HEK293 (cell line): ENCODE measurements around the gene C3orf52.

ENCODE experiments used
- CTCF ChIA-PET: fragments of 350-600 bp; formaldehyde crosslinking; extraction: SDS; loops from one replicate; lab custom pipeline; 2021; ENCODE audit warnings: antibody characterized with exemption; lab: Yijun Ruan, JAX
- POLR2A ChIA-PET: fragments of 300-600 bp; formaldehyde crosslinking; extraction: SDS; loops from one replicate; lab custom pipeline; 2020; ENCODE audit warnings: antibody characterized with exemption, inconsistent platforms; lab: Yijun Ruan, JAX
- H3K27ac ChIP-seq: fragments of 200-500 bp; sonication (Bioruptor generic); 2 replicates; pipeline ENCODE4 v1.5.1; 2014; ENCODE audit warnings: low read depth, low read length, control low read depth, inconsistent platforms; ENCODE audit errors: extremely low read depth
- H3K36me3 ChIP-seq, 2 experiments: fragments of 200-500 bp in 1 of 2; sonication (Bioruptor generic) in 1 of 2; 1 replicate in 1 of 2; 2 replicates in 1 of 2; pipeline ENCODE4 v1.5.1; 2014 to 2017; ENCODE audit warnings: inconsistent platforms in 2 of 2, low read length in 2 of 2; ENCODE audit not compliant: control insufficient read depth in 2 of 2, insufficient read depth in 1 of 2
- H3K4me1 ChIP-seq: fragments of 200-500 bp; sonication (Bioruptor generic); 2 replicates; pipeline ENCODE4 v1.5.1; 2014; ENCODE audit warnings: mild to moderate bottlenecking, low read length, inconsistent platforms; ENCODE audit not compliant: control insufficient read depth, insufficient read depth
- H3K4me3 ChIP-seq: 2 replicates; pipeline ENCODE4 v1.5.1; 2011; ENCODE audit warnings: low read depth, mild to moderate bottlenecking, control low read depth, low read length, moderate library complexity
- H3K9me3 ChIP-seq: fragments of 200-500 bp; sonication (Bioruptor generic); 2 replicates; pipeline ENCODE4 v1.5.1; 2014; ENCODE audit warnings: low read depth, low read length, inconsistent platforms; ENCODE audit not compliant: control insufficient read depth, insufficient read depth
- BCL11A ChIP-seq: fragments of 450-650 bp; formaldehyde crosslinking; IDR thresholded peaks from 2 replicates; pipeline ENCODE4 v1.5.1; 2016; ENCODE audit warnings: low read depth, missing biosample characterization, missing genetic modification characterization
- BCL11B ChIP-seq: fragments of 450-650 bp; formaldehyde crosslinking; IDR thresholded peaks from 2 replicates; pipeline ENCODE4 v1.5.1; 2016; ENCODE audit warnings: low read depth, missing biosample characterization, missing genetic modification characterization
- KLF9 ChIP-seq: fragments of 450-650 bp; formaldehyde crosslinking; IDR thresholded peaks from 2 replicates; pipeline ENCODE4 v1.5.1; 2016; ENCODE audit warnings: missing biosample characterization, missing genetic modification characterization, low read depth
- MEIS1 ChIP-seq: sonication (generic); formaldehyde crosslinking; IDR thresholded peaks from 2 replicates; pipeline ENCODE4 v1.8.1; 2022; ENCODE audit warnings: missing genetic modification reagents, mild to moderate bottlenecking, borderline replicate concordance
- OVOL3 ChIP-seq: fragments of 450-650 bp; formaldehyde crosslinking; IDR thresholded peaks from 2 replicates; pipeline ENCODE4 v1.5.1; 2016; ENCODE audit warnings: missing biosample characterization, missing genetic modification characterization
- PRDM1 ChIP-seq: fragments of 450-650 bp; formaldehyde crosslinking; IDR thresholded peaks from 2 replicates; pipeline ENCODE4; 2016; ENCODE audit warnings: missing biosample characterization, missing genetic modification characterization
- SCRT2 ChIP-seq: fragments of 450-650 bp; formaldehyde crosslinking; IDR thresholded peaks from 2 replicates; pipeline ENCODE4 v1.5.1; 2016; ENCODE audit warnings: missing biosample characterization, missing genetic modification characterization
- ZNF133 ChIP-seq: fragments of 450-650 bp; formaldehyde crosslinking; IDR thresholded peaks from 2 replicates; pipeline ENCODE4 v1.5.1; 2016; ENCODE audit warnings: missing biosample characterization, missing genetic modification characterization
- ZNF140 ChIP-seq: fragments of 450-650 bp; formaldehyde crosslinking; IDR thresholded peaks from 2 replicates; pipeline ENCODE4 v1.5.1; 2016; ENCODE audit warnings: missing biosample characterization, missing genetic modification characterization
- ZNF146 ChIP-seq: fragments of 450-650 bp; formaldehyde crosslinking; IDR thresholded peaks from 2 replicates; pipeline ENCODE4 v1.5.1; 2016; ENCODE audit warnings: missing biosample characterization, missing genetic modification characterization
- ZNF157 ChIP-seq: fragments of 450-650 bp; formaldehyde crosslinking; IDR thresholded peaks from 2 replicates; pipeline ENCODE4 v1.5.1; 2016; ENCODE audit warnings: missing biosample characterization, missing genetic modification characterization
- ZNF175 ChIP-seq: fragments of 450-650 bp; formaldehyde crosslinking; IDR thresholded peaks from 2 replicates; pipeline ENCODE4 v1.5.1; 2016; ENCODE audit warnings: missing biosample characterization, missing genetic modification characterization
- ZNF202 ChIP-seq: fragments of 450-650 bp; formaldehyde crosslinking; IDR thresholded peaks from 2 replicates; pipeline ENCODE4 v1.5.1; 2016; ENCODE audit warnings: missing biosample characterization, missing genetic modification characterization, borderline replicate concordance
- ZNF211 ChIP-seq: fragments of 450-650 bp; formaldehyde crosslinking; IDR thresholded peaks from 2 replicates; pipeline ENCODE4 v1.5.1; 2016; ENCODE audit warnings: low read depth, missing biosample characterization, missing genetic modification characterization
- ZNF37A ChIP-seq: fragments of 450-650 bp; IDR thresholded peaks from 2 replicates; pipeline ENCODE4 v1.5.1; 2018; ENCODE audit warnings: missing biosample characterization, missing genetic modification characterization
- ZNF596 ChIP-seq: fragments of 450-650 bp; IDR thresholded peaks from 2 replicates; pipeline ENCODE4 v1.5.0; 2018; ENCODE audit warnings: missing biosample characterization, mild to moderate bottlenecking, missing genetic modification characterization, moderate library complexity
- ZNF658 ChIP-seq: fragments of 450-650 bp; formaldehyde crosslinking; IDR thresholded peaks from 2 replicates; pipeline ENCODE4; 2016; ENCODE audit warnings: missing biosample characterization, missing genetic modification characterization
- ZNF677 ChIP-seq: fragments of 450-650 bp; IDR thresholded peaks from 2 replicates; pipeline ENCODE4 v1.5.0; 2018; ENCODE audit warnings: missing biosample characterization, mild to moderate bottlenecking, missing genetic modification characterization, moderate library complexity
- ZNF837 ChIP-seq: fragments of 450-650 bp; formaldehyde crosslinking; IDR thresholded peaks from 2 replicates; pipeline ENCODE4 v1.5.1; 2016; ENCODE audit warnings: missing biosample characterization, missing genetic modification characterization
- TF ChIP-seq, protein P1 (sequence below): fragments of 450-650 bp; formaldehyde crosslinking; IDR thresholded peaks from 2 replicates; pipeline ENCODE4 v1.5.1; 2016; ENCODE audit warnings: missing biosample characterization, missing genetic modification characterization
- TF ChIP-seq, protein P2 (sequence below): fragments of 450-650 bp; formaldehyde crosslinking; IDR thresholded peaks from 2 replicates; pipeline ENCODE4 v1.5.1; 2016; ENCODE audit warnings: missing biosample characterization, missing genetic modification characterization
- TF ChIP-seq, protein P3 (sequence below): fragments of 450-650 bp; formaldehyde crosslinking; conservative IDR thresholded peaks from 2 replicates; pipeline ENCODE4 v1.5.1; 2016; ENCODE audit warnings: low read depth, missing biosample characterization, missing genetic modification characterization

Gene C3orf52

DNA sequence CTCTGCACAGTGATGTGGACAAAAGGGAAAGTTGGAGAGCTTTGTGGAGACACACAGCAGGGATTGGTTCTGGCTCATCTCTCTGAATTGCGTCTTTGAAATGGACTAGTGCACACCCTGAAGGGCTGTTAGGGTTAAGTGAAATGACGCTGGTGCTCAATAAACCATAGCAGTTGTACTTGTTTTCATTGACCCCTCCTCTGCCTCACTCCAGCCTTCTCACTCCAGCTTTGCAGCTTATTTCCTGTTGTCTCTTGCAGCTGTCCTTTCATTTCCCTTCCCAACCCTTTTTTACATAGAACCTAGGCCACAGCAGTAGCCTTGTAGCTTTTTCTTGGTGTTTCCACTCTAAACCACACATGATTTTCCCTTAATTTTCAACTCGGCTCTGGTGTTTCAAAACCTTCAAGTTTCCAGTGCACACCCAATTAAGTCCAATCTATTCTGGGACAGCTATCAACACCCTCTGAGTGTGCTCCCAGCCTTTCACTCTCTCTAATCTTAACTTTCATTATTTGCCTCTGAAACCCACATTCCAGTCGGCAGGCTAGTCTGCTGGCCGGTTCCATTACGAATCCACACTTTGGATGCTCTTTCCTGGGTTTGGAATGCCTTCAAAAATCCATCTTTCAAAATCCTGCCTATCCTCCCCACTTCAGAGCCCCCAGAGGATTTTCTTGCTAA, 6.4 kb downstream of the C3orf52 start:
- no peak overlapping the region for H3K27ac ChIP-seq
- no peaks in the 10 kb centered on the region for H3K9me3 ChIP-seq
- peaks cover 4 to 12% of the 10 kb centered on the region in 2 experiments; a peak in 2 of 3 replicates for H3K36me3 ChIP-seq
- TF ChIP-seq OVOL3 (tag by site-specific recombination), result no peak
- TF ChIP-seq ZNF677 (tag by site-specific recombination), result peak; percentile 16; the same call in 1 of the 2 replicates
- H3K4me3 ChIP-seq, result no peak overlapping the region
- POLR2A ChIA-PET, result no interaction called here
- peaks cover 23% of the 10 kb centered on the region; the same call in 1 of the 2 replicates for H3K4me1 ChIP-seq
- CTCF ChIA-PET, result no interaction called here

DNA sequence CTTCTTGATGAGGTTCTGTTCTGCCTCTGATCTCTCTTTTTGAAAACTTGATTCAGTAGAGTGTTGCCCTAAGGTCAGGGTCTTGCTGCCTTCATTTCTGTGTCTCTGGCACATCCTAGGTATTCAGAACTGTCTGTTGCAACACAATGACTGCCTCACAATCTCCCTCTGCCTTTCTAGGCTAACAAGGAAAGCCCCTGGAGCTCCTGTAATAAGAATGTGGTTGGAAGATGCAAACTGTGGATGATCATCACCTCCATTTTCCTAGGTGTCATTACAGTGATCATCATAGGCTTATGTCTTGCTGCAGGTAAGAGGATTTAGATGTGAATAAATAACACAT, 7.0 kb downstream of the C3orf52 start:
- peaks cover 4 to 12% of the 10 kb centered on the region in 2 experiments; a peak in 2 of 3 replicates for H3K36me3 ChIP-seq
- no peak overlapping the region for H3K27ac ChIP-seq
- peaks cover 28% of the 10 kb centered on the region; the same call in 1 of the 2 replicates for H3K4me1 ChIP-seq
- POLR2A ChIA-PET, result no interaction called here
- no peak overlapping the region for H3K4me3 ChIP-seq
- TF ChIP-seq ZNF37A (tag by site-specific recombination) (no peak), PRDM1 (tag by site-specific recombination) (no peak), ZNF175 (tag by site-specific recombination) (no peak), ZNF211 (tag by site-specific recombination) (no peak), BCL11A (no peak), ZNF202 (no peak), ZNF658 (tag by site-specific recombination) (no peak), ZNF837 (tag by site-specific recombination) (no peak), BCL11B (tag by site-specific recombination) (no peak), KLF9 (tag by site-specific recombination) (no peak), MEIS1 (CRISPR knock-in tag) (no peak)
- TF ChIP-seq, protein P1, sequence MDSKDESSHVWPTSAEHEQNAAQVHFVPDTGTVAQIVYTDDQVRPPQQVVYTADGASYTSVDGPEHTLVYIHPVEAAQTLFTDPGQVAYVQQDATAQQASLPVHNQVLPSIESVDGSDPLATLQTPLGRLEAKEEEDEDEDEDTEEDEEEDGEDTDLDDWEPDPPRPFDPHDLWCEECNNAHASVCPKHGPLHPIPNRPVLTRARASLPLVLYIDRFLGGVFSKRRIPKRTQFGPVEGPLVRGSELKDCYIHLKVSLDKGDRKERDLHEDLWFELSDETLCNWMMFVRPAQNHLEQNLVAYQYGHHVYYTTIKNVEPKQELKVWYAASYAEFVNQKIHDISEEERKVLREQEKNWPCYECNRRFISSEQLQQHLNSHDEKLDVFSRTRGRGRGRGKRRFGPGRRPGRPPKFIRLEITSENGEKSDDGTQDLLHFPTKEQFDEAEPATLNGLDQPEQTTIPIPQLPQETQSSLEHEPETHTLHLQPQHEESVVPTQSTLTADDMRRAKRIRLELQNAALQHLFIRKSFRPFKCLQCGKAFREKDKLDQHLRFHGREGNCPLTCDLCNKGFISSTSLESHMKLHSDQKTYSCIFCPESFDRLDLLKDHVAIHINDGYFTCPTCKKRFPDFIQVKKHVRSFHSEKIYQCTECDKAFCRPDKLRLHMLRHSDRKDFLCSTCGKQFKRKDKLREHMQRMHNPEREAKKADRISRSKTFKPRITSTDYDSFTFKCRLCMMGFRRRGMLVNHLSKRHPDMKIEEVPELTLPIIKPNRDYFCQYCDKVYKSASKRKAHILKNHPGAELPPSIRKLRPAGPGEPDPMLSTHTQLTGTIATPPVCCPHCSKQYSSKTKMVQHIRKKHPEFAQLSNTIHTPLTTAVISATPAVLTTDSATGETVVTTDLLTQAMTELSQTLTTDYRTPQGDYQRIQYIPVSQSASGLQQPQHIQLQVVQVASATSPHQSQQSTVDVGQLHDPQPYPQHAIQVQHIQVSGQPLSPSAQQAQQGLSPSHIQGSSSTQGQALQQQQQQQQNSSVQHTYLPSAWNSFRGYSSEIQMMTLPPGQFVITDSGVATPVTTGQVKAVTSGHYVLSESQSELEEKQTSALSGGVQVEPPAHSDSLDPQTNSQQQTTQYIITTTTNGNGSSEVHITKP (tag by site-specific recombination), result no peak
- CTCF ChIA-PET, result interaction anchor here (1.0 kb wide), 1 partner anchor 50 kb away, joined by 3 read pairs; no protein-coding TSS in a partner anchor
- no peaks in the 10 kb centered on the region for H3K9me3 ChIP-seq

DNA sequence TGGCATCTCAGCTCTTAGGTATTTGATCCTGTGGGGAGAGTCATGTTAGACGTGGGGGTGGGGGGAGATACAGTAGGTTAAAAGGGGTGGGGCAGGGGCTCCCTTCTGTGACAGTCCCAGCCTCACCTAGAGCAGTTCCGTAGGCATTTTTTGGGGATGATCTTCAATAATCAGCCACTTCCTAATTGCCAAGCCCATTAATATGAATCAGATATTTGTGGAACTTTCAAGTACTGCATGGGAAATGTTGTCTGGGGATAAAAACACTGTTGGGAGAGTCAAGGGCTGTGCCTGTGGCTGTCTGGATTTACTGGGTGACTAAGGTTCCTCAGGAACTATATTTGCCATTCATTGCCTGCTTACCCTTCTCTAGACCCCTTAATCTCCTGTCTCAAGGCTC, 9.5 kb downstream of the C3orf52 start:
- Histone ChIP-seq H3K36me3 (peaks cover 4 to 12% of the 10 kb centered on the region in 2 experiments; a peak in 2 of 3 replicates), H3K27ac (no peak overlapping the region), H3K4me1 (peaks cover 14% of the 10 kb centered on the region; the same call in 1 of the 2 replicates), H3K4me3 (no peak overlapping the region), H3K9me3 (no peaks in the 10 kb centered on the region)
- ChIA-PET CTCF (interaction anchor here (0.9 kb wide), 1 partner anchor 16 kb away, joined by 6 read pairs; no protein-coding TSS in a partner anchor), POLR2A (interaction anchor here (0.6 kb wide), 1 partner anchor 230 kb away, joined by 3 read pairs; no protein-coding TSS in a partner anchor)
- TF ChIP-seq ZNF157 (tag by site-specific recombination) (no peak), ZNF596 (tag by site-specific recombination) (no peak), ZNF146 (tag by site-specific recombination) (no peak), SCRT2 (tag by site-specific recombination) (no peak), ZNF140 (tag by site-specific recombination) (no peak), ZNF133 (tag by site-specific recombination) (no peak)
- TF ChIP-seq, protein P2, sequence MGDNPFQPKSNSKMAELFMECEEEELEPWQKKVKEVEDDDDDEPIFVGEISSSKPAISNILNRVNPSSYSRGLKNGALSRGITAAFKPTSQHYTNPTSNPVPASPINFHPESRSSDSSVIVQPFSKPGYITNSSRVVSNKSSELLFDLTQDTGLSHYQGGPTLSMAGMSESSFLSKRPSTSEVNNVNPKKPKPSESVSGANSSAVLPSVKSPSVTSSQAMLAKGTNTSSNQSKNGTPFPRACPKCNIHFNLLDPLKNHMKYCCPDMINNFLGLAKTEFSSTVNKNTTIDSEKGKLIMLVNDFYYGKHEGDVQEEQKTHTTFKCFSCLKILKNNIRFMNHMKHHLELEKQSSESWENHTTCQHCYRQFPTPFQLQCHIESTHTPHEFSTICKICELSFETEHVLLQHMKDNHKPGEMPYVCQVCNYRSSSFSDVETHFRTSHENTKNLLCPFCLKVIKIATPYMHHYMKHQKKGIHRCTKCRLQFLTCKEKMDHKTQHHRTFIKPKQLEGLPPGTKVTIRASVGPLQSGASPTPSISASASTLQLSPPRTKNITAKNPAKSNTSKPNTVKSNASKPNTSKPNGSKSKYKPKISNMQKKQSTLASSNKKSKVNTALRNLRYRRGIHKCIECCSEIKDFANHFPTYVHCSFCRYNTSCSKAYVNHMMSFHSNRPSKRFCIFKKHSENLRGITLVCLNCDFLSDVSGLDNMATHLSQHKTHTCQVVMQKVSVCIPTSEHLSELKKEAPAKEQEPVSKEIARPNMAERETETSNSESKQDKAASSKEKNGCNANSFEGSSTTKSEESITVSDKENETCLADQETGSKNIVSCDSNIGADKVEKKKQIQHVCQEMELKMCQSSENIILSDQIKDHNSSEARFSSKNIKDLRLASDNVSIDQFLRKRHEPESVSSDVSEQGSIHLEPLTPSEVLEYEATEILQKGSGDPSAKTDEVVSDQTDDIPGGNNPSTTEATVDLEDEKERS (tag by site-specific recombination), result no peak
- TF ChIP-seq, protein P3, sequence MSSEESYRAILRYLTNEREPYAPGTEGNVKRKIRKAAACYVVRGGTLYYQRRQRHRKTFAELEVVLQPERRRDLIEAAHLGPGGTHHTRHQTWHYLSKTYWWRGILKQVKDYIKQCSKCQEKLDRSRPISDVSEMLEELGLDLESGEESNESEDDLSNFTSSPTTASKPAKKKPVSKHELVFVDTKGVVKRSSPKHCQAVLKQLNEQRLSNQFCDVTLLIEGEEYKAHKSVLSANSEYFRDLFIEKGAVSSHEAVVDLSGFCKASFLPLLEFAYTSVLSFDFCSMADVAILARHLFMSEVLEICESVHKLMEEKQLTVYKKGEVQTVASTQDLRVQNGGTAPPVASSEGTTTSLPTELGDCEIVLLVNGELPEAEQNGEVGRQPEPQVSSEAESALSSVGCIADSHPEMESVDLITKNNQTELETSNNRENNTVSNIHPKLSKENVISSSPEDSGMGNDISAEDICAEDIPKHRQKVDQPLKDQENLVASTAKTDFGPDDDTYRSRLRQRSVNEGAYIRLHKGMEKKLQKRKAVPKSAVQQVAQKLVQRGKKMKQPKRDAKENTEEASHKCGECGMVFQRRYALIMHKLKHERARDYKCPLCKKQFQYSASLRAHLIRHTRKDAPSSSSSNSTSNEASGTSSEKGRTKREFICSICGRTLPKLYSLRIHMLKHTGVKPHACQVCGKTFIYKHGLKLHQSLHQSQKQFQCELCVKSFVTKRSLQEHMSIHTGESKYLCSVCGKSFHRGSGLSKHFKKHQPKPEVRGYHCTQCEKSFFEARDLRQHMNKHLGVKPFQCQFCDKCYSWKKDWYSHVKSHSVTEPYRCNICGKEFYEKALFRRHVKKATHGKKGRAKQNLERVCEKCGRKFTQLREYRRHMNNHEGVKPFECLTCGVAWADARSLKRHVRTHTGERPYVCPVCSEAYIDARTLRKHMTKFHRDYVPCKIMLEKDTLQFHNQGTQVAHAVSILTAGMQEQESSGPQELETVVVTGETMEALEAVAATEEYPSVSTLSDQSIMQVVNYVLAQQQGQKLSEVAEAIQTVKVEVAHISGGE (tag by site-specific recombination), result no peak
